NK-92 (cell line): ENCODE measurements around the gene BPI.
"Not testable (repeated sequence)": the region's sequence is repeated elsewhere in the genome, so short reads cannot be mapped to it uniquely, and the experiment has no call there.

Source experiments
- DNase-seq: peaks from one replicate; lab custom pipeline; 2025; ENCODE audit not compliant: unreplicated experiment; lab: John Stamatoyannopoulos, UW

The BPI gene

DNA sequence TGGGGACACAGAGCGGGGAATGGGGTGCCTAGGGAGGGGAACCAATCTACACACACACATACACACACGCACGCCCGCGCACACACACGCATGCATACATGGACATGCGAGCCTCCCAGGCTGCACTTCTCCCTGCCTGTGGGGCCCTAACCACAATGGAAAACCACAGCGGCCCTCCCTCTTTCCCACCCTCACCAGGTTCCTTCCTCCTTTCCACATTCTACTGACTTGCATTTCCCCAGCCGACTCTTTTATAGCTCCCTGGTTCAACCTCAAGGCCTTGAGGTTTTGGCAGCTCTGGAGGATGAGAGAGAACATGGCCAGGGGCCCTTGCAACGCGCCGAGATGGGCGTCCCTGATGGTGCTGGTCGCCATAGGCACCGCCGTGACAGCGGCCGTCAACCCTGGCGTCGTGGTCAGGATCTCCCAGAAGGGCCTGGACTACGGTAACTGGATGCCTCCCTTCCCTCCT lies at the start of gene BPI:
BPI (plus strand) TSS at position 249 of the 472 bp plus-strand sequence; CDS start at position 317, 68 bp downstream.
- DNase-seq, result no peak

GRCh38 chr20:38254621-38255020 lies 49.3 kb upstream of the BPI start:
- not testable (repeated sequence) for DNase-seq

DNA sequence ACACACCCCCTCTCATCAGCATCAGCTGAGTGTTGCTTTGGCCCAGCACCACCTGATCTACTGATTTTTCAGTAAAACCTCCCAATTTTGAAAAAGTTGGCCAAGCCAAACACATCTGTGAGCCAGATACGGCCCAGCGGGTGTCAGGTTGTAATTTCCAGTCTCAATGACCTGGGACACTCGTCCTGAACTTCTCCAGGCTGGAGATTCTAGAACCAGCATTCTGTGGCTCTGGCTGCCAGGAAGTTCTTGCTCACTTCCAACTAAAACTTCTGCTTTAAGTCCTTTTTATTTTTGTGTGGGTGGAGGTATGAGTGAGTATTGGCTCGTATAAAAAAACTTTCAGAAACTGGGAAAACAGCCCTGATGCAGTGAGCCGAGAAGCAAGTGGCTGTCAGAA lies 48.6 kb upstream of the BPI start:
- DNase-seq, result no peak

- DNase-seq, result no peak
These were observed 47.9 kb upstream of the BPI start for GRCh38 chr20:38256021-38256420.

- no peak for DNase-seq
These were observed 47.0 kb upstream of the BPI start for GRCh38 chr20:38256966-38257365.

DNA sequence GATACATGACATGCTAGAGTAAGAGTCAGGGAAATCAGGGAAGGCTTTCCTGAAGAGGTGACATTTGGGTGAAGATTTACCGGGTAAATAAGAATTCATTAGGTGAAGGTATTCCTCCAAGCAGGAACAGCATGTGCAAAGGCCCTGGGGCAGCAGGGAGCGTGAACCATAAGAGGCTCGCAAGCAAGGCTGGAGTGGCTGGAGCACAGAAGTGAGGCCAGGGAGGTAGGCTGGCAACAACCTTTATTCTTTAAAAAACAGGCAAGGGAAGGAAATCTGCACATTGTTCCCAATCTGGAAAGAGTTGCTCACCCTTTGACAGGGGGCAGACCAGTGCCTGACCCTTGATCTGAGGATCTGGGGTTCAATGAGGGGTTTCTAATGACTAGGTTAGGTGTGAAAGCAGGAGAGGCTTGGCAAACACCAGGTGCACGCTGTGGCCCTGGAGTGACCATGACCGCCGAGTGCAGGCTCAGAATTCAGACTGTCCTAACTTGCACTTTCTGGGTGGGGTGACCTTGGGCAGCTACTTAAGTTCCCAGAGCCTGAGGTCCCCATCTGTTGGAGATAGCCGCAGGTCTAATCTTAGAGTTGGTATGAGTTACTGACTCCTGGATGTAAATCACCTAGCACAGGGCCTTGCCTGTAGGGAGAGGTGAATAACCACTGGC lies 45.3 kb upstream of the BPI start:
- no peak for DNase-seq

- DNase-seq, result no peak
These were observed 44.0 kb upstream of the BPI start for GRCh38 chr20:38260025-38260377.

DNA sequence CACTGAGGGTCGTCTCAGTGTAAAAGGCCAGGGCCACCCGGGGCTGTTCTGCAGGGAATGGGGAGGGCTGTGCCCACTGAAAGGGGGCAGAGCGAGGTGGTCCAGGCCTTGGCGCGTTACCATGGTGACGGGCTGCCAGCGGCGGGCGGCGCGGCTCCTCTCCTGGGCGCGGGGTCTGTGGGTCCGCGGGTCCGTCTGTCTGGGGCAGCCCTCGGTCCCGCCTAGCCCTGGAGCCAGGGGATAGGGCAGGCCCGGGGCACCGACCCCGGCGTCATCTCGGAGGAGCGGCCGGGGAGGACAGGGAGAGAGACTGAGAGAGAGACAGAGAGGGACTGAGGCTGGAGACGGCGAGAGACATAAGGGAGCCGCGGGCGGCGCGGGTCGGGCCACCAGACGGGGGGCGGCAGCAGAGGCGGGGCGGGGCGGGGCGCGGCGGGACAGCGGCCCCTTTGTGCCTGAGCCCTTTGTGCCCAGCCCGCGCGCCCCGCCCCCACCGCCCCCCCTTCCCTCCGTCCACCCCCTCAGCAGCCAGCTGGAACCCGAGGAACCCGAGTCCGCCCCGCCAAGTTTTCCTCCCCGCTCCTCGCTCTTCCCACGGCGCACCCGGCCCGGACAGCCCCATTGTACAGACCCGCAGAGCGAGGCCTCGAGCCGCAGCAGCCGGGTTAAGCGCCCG lies 43.4 kb upstream of the BPI start, which contains the start of gene KIAA1755:
KIAA1755 (minus strand) TSS at position 358 of the 676 bp plus-strand sequence; CDS start at position 123, 235 bp downstream.
- no peak for DNase-seq

- no peak for DNase-seq
These were observed 42.9 kb upstream of the BPI start for GRCh38 chr20:38261054-38261390.

DNA sequence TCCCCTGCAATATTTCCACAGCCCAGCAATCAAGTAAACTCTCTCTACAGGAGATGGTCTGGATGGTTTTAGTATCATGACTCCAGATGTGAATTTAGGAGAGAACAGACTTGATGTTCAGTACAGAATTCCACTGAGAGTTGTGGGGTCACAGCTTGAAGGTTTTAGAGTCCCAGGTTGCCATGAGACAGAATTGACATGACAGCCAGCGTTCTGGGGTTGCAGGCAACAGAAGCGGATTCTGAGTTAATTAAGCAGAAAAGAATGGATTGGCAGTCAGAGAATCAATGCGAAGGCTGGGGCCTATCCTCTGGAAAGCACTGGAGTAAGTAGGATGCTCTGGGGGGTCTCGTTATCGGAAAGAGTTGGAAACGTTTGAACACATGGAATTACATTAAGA lies 41.0 kb upstream of the BPI start:
- no peak for DNase-seq

DNA sequence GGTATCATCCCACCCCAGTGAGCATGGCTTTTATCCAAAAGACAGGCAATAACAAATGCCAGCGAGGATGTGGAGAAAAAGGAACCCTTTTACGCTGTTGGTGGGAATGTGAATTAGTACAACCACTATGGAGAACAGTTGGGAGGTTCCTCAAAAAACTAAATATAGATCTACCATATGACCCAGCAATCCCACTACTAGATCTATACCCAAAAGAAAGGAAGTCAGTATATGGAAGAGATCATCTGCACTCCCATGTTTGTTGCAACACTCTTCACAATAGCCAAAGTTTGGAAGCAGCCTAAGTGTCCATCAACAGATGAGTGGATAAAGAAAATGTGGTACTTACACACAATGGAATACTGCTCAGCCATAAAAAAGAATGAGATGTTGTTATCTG lies 37.5 kb upstream of the BPI start:
- no peak for DNase-seq

GRCh38 chr20:38267296-38267695 lies 36.7 kb upstream of the BPI start:
- DNase-seq, result no peak

DNA sequence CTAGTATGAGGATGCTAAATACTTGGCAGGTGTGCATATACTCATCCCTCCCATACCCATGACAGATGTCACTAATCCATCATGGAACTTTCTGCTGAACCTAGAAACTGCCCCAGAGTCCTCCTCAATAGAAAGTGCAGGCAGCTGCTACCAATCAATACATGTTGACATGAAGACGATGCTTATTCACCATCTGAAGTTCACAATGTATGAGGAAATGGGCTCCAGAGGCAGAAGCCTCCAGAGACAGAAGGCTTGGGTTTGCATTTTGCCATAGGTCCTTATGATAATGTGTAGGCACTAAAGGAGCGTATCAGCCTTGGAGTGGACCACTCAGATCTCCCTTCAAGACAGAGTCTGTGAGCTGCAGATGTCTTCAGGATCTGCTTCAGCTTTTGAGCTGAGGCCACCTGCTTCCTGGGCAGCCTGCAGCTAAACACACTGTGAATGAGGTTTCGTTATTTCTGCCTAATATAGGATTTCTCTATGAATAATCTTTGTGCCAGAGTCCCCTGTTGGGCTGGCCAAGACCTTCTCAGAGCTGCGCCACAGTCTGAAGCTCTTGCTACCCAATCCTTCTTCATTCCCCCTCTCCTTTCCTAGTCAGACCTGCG lies 35.9 kb upstream of the BPI start:
- DNase-seq, result no peak

GRCh38 chr20:38269040-38269439 lies 34.9 kb upstream of the BPI start:
- DNase-seq, result no peak

DNA sequence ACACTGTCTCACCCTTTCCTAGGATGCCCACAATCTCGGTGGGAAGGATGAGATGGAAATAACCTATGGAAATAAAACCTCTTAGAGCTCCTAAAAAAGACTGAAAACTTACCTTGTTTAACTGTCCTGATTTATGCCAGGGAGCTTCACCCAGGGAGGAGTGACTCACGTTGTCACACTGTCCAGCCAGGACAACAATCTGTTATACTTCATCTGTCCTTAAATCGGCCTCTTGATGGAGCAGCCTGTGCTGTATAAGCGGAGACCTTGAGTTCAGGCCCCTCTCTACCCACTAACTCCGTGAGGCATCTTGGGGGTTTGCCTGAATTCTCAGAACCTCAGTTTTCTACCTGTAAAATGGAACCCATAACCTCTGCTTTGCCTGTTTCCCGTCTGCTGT lies 34.2 kb upstream of the BPI start:
- no peak for DNase-seq

DNA sequence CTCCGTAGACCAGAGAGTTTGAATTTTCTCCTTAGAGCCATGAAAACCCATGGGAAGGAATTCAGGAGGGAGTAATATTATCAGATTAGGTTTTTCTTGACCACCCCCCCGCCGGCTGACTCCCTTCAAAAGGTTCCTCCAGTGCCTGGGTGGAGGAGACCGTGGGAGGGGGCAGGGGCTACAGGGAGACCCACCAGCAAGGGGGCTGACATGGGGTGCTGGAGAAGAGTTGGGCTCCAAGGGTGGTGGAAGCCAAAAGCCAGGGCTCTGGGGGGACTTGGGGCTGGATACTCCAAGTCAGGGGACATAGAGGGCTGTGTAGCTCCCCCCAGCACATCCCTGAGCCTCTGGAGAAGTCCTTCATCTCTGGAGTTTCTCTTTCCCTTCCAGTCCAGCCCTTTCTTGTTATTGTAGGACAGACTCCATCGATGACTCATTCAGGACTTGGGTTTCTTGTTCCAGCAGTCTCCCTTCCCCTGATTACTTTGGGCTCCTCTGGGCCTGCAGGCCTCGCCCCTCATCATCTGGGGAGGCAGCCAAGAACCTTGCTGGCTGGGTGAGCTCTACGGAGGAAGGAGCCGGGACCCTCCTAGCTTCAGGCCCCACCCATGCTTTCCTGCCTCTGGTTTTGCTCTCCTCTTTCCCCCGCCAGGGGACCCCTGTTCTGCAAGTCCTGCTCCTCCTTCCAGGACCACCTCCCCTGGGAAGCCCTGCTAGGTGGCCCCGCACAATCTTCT lies 32.9 kb upstream of the BPI start:
- no peak for DNase-seq

- no peak for DNase-seq
These were observed 32.3 kb upstream of the BPI start for GRCh38 chr20:38271608-38272120.

DNA sequence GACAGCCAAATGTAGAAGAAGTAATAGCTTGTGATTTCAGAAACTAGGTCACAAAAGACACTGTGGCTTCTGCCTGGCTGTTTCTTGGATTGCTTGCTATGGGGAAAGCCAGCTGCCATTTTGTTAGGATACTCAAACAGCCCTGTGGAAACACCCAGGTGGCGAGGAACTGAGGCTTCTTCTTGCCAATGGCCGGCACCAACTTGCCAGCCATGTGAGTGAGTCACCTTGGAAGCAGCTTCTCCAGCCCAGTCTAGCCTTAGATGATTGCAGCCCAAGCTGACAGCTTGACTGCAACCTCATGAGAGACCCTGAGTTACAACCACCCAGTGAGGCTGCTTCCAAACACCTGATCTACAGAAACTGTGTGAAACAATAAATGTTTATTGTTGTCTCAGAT lies 31.6 kb upstream of the BPI start:
- no peak for DNase-seq

DNA sequence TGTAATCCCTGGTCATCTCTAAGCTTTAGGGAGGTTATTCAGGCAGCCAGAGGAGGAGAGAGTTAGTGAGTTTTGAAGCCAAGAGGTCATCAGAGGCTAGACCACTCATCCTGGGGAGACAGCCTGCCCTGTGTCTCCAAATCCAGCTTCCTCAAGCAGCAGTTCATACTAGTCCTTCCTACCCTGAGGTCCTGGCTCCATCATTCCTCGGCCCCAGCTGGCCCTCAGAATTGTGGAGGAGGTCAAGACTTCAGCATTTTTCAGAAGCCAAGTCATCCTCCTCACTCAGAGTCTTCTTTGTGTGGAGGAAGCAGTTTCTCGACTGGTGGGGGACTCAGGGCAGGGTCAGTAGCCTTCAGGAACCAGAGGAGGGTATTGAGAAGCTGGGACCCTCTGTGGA lies 31.0 kb upstream of the BPI start:
- DNase-seq, result no peak

DNA sequence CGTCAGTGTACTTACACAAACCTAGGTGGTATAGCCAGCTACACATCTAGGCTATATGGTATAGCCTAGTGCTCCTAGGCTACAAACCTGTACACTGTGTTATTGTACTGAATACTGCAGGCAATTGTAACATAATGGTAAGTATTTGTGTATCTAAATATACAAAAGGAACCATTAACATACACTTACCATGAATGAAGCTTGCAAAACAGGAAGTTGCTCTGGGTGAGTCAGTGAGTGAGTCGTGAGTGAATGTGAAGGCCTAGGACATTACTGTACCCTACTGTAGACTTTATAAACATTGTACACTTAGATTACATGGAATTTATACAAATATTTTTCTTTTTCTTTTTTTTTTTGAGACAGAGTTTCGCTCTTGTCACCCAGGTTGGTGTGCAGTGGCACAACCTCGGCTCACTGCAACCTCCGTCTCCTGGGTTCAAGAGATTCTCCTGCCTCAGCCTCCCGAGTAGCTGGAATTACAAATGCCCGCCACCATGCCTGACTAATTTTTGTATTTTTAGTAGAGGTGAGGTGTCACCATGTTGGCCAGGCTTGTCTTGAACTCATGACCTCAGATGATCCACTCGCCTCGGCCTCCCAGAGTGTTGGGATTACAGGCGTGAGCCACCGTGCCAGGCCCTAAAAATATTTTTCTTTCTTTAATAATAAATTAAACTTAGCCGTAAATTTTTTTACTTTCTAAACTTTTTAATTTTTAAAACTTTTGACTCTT lies 28.0 kb upstream of the BPI start:
- no peak for DNase-seq

- no peak for DNase-seq
These were observed 26.7 kb upstream of the BPI start for GRCh38 chr20:38277285-38277684.
